ENCODE measurements around the gene FAM24A.

- no peak for TF ChIP-seq CTCF (conservative IDR thresholded peaks at IDR 0.05 in 1 of 2, IDR thresholded peaks at IDR 0.05 in 1 of 2; ENCODE audit: low read depth in 1 of 2, low read length in 2 of 2)
- TF ChIP-seq EZH2 (IDR thresholded peaks at IDR 0.05; ENCODE audit: low read length, missing control alignments), result no peak
Observed at GRCh38 chr10:122878799-122879338, 31.5 kb upstream of the FAM24A start.

Data from fibroblast of lung (primary cell).